GM23338 (cell line): ENCODE data around the gene SLC16A5.

ENCODE experiments used
- CTCF ChIP-seq, 2 experiments: fragments of 200-600 bp in 1 of 2; sonication (generic) in 1 of 2; conservative IDR thresholded peaks; 2 replicates each; pipeline versions ENCODE4 v1.5.1 to v1.6.1; 2016 to 2017; ENCODE audit warnings: antibody characterized with exemption in 2 of 2, low read depth in 2 of 2, mild to moderate bottlenecking in 2 of 2, moderate library complexity in 1 of 2
- EZH2 ChIP-seq: fragments of 200-600 bp; sonication (generic); IDR thresholded peaks from one replicate; pipeline ENCODE4 v1.8.0; 2017; ENCODE audit warnings: antibody characterized with exemption, mild to moderate bottlenecking, low read depth; ENCODE audit not compliant: unreplicated experiment

- no peak for TF ChIP-seq CTCF (conservative IDR thresholded peaks at IDR 0.05; ENCODE audit: low read depth in 2 of 2)
- TF ChIP-seq EZH2 = no peak
Observed at GRCh38 chr17:75087182-75087557, 584 bp upstream of the SLC16A5 start.
